Naive B cell (primary cell): ENCODE measurements around the gene FTO. TPM values are rescaled to one million over a fixed set of nuclear protein-coding genes. Genes with fewer than 3 reads are reported as not detected.

Source experiments
- ATAC-seq, 2 donors: fragments of 150-1000 bp; cut with Tn5 transposase; 2 replicates each; pipeline ENCODE4 v1.10.0; 2021; ENCODE audit warnings: low read depth in 2 of 2, mild to moderate bottlenecking in 2 of 2, moderate library complexity in 2 of 2
- DNase-seq: peaks from one replicate; pipeline ENCODE4 v3.0.0; 2022
- H3K27ac Mint-ChIP-seq, 6 donors: one replicate each; pipeline ENCODE4 v1.8.0; 2020 to 2022; ENCODE audit warnings: mild to moderate bottlenecking in 6 of 6, mixed read lengths in 6 of 6, moderate library complexity in 5 of 6, inconsistent platforms in 2 of 6
- H3K27me3 Mint-ChIP-seq, 3 donors: one replicate each; pipeline ENCODE4 v1.8.0; 2021 to 2022; ENCODE audit warnings: mixed read lengths in 3 of 3, mild to moderate bottlenecking in 1 of 3
- H3K36me3 Mint-ChIP-seq, 2 donors: one replicate each; pipeline ENCODE4 v1.8.0; 2020 to 2022; ENCODE audit warnings: mixed read lengths in 2 of 2, inconsistent platforms in 1 of 2, mild to moderate bottlenecking in 1 of 2
- H3K4me1 Mint-ChIP-seq, 3 donors: one replicate each; pipeline ENCODE4 v1.8.0; 2020 to 2022; ENCODE audit warnings: mixed read lengths in 3 of 3, inconsistent platforms in 1 of 3, mild to moderate bottlenecking in 1 of 3, moderate library complexity in 1 of 3
- H3K4me3 Mint-ChIP-seq, 8 donors: one replicate each; pipeline ENCODE4 v1.8.0; 2020 to 2022; ENCODE audit warnings: mild to moderate bottlenecking in 8 of 8, mixed read lengths in 8 of 8, moderate library complexity in 8 of 8, inconsistent platforms in 2 of 8
- H3K9me3 Mint-ChIP-seq, 7 donors: one replicate each; pipeline ENCODE4 v1.8.0; 2020 to 2022; ENCODE audit warnings: mixed read lengths in 7 of 7, mild to moderate bottlenecking in 5 of 7, inconsistent platforms in 2 of 7, moderate library complexity in 1 of 7
- polyA plus RNA-seq, 6 donors: library from polyadenylated mRNA; unstranded; fragments of 300-500 nt; fragmentation: Illumina TruSeq; gene quantifications; one replicate each; pipeline ENCODE4 v1.2.3, GENCODE V29; 2021; ENCODE audit warnings: low read depth in 6 of 6

The FTO gene
- polyA plus RNA-seq, 6 donors from 2014 or later: 64.7 to 89.0 (median 79.6) TPM

DNA sequence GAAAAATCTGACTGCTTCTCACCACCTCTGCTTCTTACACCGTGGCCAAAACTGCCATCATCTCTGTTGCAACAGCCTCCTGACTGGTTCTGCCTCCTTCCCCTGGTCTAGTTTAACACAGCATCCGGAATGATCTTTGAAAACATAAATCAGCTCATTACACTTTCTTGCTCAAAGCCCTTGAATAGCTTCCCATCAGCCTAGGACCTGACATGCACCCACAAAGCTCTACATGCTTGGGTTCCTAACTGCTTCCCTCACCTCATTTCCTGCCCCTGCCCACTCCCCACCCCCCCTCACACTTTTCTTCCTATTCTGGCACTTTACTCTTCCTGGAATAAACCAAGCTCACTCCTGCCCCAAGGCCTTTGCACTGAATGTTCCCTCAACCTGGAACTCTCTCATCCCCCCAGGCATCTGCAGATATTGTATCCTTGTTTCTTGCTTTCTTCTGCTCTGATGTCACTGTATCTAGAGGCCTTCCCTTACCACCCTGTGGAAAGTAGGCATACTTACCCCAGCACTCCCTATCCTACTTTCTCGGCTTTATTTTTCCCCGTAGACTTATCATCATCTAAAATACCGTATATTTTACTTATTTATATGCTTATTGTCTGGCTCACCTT, 112.4 kb downstream of the FTO start:
- peaks cover 23 to 24% of the 10 kb centered on the region in 2 donors for H3K36me3 Mint-ChIP-seq

DNA sequence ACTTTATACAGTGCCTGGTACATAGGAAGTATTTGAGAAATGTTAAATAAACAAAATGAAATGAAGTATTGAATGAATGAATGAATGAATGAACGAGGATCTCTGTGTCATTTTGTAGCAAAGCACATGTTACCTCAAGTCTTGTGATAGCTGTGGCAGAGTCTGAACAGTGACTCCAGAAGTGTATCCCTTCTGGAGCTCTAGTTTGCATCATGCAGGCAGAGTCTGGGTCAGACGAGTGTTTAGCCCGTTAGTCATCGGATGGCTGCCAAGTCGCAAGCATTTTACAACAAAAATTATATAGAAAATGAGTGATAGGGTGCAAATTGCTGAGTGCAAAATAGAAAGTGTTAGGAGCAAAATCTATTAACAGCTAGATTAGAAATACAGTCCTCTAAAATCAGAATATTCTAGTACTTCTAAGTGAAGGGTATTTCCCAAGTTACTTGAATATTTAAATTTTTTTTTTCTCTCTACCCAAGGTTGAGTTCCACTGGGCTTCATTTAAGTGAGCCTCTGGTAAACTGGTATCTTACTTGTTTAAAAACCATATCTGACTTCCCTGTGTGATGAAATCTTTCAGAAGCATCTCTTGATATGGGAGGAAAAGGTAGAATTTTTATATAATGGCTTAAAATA, 113.3 kb downstream of the FTO start:
- peaks cover 10 to 24% (median 21%) of the 10 kb centered on the region in 3 donors for H3K4me1 Mint-ChIP-seq
- H3K27ac Mint-ChIP-seq: no peak overlapping the region
- ATAC-seq (no peak), DNase-seq (no peak)
- no peaks in the 10 kb centered on the region for H3K27me3 Mint-ChIP-seq
- no peak overlapping the region for H3K4me3 Mint-ChIP-seq
- H3K9me3 Mint-ChIP-seq: peaks cover 0 to 11% (median 1%) of the 10 kb centered on the region in 7 donors
- H3K36me3 Mint-ChIP-seq: peaks cover 16 to 18% of the 10 kb centered on the region in 2 donors

More for the DNA sequence above, 112.4 kb downstream of the FTO start:
- H3K27ac Mint-ChIP-seq: peak overlapping the region in 3 of 6 donors; percentile 54 to 87 (median 59)
- H3K9me3 Mint-ChIP-seq: peaks cover 0 to 11% (median 1%) of the 10 kb centered on the region in 7 donors
- H3K4me1 Mint-ChIP-seq: peaks cover 10 to 24% (median 18%) of the 10 kb centered on the region in 3 donors
- H3K27me3 Mint-ChIP-seq: no peaks in the 10 kb centered on the region
- ATAC-seq (no peak), DNase-seq (no peak)
- peak overlapping the region in 1 of 8 donors; percentile 3 for H3K4me3 Mint-ChIP-seq

DNA sequence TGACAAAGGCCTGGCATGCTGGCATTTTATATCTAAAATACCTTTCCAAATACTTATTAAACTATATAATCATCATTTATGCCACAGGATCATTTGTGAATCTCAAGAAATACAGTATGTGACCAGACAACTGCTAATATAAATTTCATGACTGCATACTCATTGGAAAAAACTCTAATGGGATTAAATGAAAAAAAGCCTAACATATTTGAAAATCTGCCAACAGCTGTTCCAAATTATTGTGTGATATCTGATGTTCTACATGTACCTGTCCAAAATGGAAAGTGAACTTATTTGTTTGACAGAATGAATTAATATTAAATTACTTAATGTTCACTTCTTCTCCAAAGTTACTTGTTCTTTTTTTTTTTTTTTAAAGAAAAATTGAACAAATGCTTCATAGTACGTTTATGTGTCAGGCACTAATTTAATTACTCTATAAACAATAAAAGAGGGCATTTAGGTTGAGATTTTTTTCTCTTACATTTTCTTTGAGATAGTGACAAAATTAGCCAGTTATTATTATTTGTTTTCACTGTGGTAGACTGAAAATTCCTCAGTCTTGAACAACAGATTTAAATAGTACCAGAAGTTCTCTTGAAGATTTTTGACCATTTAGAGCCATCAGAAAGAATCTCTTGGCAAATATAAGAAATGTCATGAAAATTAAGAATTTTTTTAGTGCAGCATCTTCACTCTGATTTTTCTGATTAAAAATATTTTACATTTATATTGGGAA, 114.0 kb downstream of the FTO start:
- H3K36me3 Mint-ChIP-seq: peaks cover 16 to 18% of the 10 kb centered on the region in 2 donors
- H3K27me3 Mint-ChIP-seq: no peaks in the 10 kb centered on the region
- peaks cover 0 to 11% (median 1%) of the 10 kb centered on the region in 7 donors for H3K9me3 Mint-ChIP-seq
- peaks cover 10 to 24% (median 21%) of the 10 kb centered on the region in 3 donors for H3K4me1 Mint-ChIP-seq
- no peak overlapping the region for H3K4me3 Mint-ChIP-seq
- DNase-seq (no peak), ATAC-seq (no peak)
- H3K27ac Mint-ChIP-seq: no peak overlapping the region

DNA sequence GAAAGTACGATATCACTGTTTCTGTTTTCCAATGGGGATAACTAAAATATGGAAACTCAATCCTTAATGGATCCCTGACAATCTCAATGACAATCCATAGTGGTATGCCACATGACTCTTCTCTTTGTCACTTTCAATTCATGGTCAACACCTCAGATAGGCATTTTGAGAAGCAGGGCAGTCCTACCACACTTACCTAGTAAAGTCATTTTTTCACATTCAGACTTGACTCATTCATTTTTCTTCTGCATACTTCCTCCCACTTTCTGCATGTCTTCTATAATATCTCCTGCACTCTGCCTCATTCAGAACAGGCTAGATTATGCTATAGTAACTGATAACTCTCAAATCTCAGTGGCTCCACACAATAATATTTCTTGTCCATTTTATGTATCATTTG, 117.5 kb downstream of the FTO start:
- H3K27me3 Mint-ChIP-seq: no peaks in the 10 kb centered on the region
- peaks cover 5 to 16% (median 14%) of the 10 kb centered on the region in 3 donors for H3K4me1 Mint-ChIP-seq
- H3K27ac Mint-ChIP-seq: peak overlapping the region in 1 of 6 donors; percentile 44
- H3K9me3 Mint-ChIP-seq: peaks cover 0 to 3% (median 0%) of the 10 kb centered on the region in 7 donors
- peaks cover 5 to 7% of the 10 kb centered on the region in 2 donors for H3K36me3 Mint-ChIP-seq
- H3K4me3 Mint-ChIP-seq: no peak overlapping the region
- ATAC-seq (no peak), DNase-seq (no peak)

DNA sequence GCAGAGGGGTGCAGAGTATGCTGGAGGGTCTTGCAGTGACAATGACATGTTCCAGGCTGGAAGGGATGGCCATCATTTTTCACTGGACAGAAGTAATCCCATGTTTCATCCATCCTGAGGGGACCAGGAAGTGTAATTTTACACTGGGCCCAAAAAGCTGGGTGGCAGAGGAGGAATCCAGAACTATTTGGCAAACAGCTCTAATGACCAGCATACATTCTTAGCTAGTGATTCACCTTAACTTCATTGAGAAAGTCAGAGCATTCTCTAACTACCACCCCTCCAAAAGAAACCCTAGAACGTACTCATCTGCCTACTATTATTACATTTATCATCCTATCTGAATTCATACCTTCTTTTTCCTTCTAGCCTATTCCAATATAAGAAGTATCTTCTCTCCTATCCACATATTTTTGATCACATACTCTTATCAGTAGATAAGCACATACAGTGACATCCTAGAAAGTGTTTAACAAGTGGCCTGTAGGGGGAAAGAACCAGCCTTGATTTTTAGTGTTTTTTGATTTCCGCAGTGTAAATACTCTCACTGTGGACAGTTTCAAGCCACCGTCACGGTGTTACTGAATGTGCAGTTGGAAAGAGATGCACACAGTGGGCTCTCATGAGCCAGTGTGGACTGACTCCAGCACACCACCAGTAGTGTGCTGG, 118.1 kb downstream of the FTO start:
- Mint-ChIP-seq H3K36me3 (peaks cover 3 to 8% of the 10 kb centered on the region in 2 donors), H3K9me3 (no peaks in the 10 kb centered on the region), H3K27me3 (no peaks in the 10 kb centered on the region), H3K4me3 (no peak overlapping the region), H3K4me1 (peaks cover 5 to 10% (median 8%) of the 10 kb centered on the region in 3 donors), H3K27ac (peak overlapping the region in 1 of 6 donors; percentile 44)
- ATAC-seq: no peak
- DNase-seq: no peak

DNA sequence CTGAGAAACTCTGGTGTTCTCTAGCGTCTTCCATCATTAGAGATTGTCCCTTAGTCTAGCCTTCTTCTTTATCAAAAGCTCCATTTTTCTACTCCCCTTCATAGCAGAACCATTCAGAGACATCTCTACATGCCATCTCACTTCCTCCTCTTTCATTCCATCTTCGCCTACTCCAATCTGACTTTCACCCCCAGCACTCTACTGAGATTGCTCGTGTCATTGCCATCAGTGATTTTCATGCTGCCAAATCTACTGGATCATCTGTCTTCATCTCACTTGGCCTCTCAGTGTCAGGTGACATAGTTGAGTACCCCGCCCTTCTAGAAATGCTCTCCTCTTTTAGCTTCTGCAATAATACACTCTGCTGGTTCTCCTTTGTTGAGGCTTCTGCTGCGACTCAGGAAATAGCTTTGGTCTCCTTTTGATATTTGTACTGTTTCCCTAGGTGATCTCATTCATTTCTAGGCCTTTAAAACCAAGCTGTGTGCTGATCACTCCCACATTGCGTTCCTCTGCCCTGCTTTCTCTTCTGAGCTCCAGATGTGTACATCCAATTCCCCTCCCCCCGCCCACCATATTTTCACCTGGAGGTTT, 119.1 kb downstream of the FTO start:
- Mint-ChIP-seq H3K36me3 (peaks cover 7 to 8% of the 10 kb centered on the region in 2 donors), H3K4me1 (peaks cover 5 to 8% (median 8%) of the 10 kb centered on the region in 3 donors), H3K4me3 (no peak overlapping the region), H3K27me3 (no peaks in the 10 kb centered on the region), H3K9me3 (no peaks in the 10 kb centered on the region), H3K27ac (no peak overlapping the region)
- DNase-seq (no peak), ATAC-seq (peak in 1 of 2 donors; percentile 53)

DNA sequence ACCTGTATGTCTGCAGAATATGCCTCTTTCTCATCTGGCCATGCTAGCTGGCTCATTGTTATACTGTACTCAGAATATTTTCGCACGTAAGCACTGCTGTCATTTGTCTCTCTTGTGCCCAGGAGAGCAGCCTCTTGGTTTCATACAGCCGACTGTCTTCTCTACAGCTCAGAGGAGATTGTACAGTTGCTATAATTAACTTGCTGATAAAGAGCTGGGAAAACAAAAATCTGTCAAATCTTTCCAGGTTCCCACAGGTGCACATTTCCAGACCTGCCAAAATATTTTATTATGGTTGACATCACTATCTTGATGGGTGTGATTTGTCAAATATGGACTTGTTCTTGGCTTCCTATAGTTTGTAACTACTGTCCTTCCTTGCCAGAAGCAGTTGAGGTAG, 122.7 kb downstream of the FTO start:
- DNase-seq (no peak), ATAC-seq (no peak)
- Mint-ChIP-seq H3K27me3 (no peaks in the 10 kb centered on the region), H3K4me3 (no peak overlapping the region), H3K4me1 (peaks cover 0 to 7% (median 0%) of the 10 kb centered on the region in 3 donors), H3K27ac (no peak overlapping the region), H3K9me3 (peaks cover 0 to 3% (median 0%) of the 10 kb centered on the region in 7 donors), H3K36me3 (peaks cover 21 to 23% of the 10 kb centered on the region in 2 donors)

DNA sequence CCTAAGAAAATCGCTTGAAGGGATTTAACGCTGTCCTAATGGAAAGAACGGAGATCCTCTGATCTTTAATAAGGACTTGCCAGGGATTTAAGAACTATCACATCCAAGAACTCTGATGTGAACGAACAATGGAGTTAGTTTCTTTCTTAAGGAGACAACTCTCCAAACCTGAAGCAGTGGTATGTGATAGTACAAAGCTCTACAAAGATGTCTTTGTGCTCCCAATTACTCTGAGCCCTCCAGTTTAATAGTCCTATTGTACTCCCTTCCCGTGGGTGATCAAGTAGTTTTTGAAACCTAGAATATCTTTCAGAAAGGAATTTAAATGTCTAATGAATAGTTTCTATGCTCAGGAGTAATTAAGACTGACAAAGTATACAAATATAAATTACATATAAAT, 123.8 kb downstream of the FTO start:
- Mint-ChIP-seq H3K27ac (no peak overlapping the region), H3K4me1 (peaks cover 0 to 8% (median 5%) of the 10 kb centered on the region in 3 donors), H3K36me3 (peaks cover 26% of the 10 kb centered on the region in 2 donors), H3K9me3 (peaks cover 0 to 6% (median 0%) of the 10 kb centered on the region in 7 donors), H3K4me3 (no peak overlapping the region), H3K27me3 (no peaks in the 10 kb centered on the region)
- DNase-seq (no peak), ATAC-seq (no peak)

DNA sequence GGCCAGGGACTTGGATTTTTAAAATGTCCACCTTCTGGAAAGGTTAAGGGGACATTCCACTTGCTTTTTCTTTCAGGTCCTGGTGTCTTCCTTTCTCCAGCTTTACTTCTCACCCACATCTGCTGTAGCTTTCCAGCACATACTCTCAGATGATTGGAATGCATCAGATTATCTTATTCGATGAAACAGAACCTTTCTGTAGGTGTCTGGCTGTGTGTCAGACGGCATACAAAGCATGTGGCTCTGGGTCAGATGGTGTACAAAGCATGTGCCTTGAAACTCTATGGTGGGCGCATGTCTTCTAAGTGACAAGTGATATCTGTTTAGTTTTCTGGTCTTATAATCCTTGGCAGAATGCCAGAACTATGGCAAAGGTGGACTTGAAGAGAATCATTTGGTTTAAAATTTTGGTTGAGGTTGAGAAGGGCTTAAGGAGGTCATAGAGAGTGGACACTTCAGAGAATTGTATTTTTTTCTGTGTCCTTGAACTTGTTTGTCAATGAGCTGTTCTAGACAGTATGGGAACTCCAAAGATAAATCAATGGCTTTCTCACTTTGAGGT, 125.3 kb downstream of the FTO start:
- ATAC-seq: no peak
- H3K4me1 Mint-ChIP-seq: peaks cover 4 to 8% (median 8%) of the 10 kb centered on the region in 3 donors
- H3K36me3 Mint-ChIP-seq: peaks cover 26 to 36% of the 10 kb centered on the region in 2 donors
- no peak overlapping the region for H3K4me3 Mint-ChIP-seq
- no peak overlapping the region for H3K27ac Mint-ChIP-seq
- H3K9me3 Mint-ChIP-seq: peaks cover 0 to 8% (median 2%) of the 10 kb centered on the region in 7 donors
- no peak for DNase-seq
- H3K27me3 Mint-ChIP-seq: no peaks in the 10 kb centered on the region

DNA sequence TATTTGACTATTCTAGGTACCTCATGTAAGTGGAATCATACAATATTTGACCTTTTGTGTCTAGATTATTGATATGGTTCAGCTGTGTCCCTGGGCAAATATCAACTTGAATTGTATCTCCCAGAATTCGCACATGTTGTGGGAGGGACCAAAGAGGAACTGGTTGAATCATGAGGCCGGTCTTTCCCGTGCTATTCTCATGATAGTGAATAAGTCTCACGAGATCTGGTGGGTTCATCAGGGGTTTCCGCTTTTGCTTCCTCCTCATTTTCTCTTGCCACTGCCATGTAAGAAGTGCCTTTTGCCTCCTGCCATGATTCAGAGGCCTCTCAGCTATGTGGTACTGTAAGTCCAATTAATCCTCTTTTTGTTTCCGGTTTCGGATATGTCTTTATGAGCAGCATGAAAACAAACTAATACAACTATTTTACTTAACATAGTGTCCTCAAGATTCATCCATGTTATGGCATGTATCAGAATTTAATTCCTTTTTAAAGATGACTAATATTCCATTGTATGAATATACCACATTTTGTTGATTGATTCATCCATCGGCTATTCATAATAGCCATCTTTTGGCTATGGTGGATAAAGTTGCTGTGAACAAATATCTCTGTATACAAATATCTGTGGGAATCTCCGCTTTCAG, 129.1 kb downstream of the FTO start:
- no peak for ATAC-seq
- H3K27ac Mint-ChIP-seq: peak overlapping the region in 1 of 6 donors; percentile 9
- H3K4me3 Mint-ChIP-seq: no peak overlapping the region
- H3K36me3 Mint-ChIP-seq: peaks cover 36 to 52% of the 10 kb centered on the region in 2 donors
- H3K4me1 Mint-ChIP-seq: peaks cover 11 to 25% (median 17%) of the 10 kb centered on the region in 3 donors
- H3K9me3 Mint-ChIP-seq: peaks cover 0 to 8% (median 2%) of the 10 kb centered on the region in 7 donors
- H3K27me3 Mint-ChIP-seq: no peaks in the 10 kb centered on the region
- no peak for DNase-seq

DNA sequence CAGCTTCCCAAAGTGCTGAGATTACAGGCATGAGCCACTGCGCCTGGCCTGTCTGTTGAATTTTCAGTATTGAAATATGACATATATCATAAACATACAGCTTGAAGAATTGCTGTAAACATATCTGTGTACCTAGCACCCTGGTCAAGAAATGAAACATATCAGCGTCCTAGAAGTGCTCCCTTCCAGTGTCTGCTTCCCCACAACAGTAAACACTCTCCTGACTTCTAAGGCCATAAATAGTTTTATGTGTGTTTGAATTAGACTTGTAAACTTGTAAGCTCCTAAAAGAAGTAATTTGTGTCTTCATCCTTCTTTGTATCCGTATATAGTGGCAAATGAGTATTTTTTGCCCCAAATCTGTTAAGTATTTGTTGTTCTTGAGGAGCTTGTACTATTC, 132.2 kb downstream of the FTO start:
- Mint-ChIP-seq H3K36me3 (peaks cover 31 to 50% of the 10 kb centered on the region in 2 donors), H3K9me3 (peaks cover 0 to 5% (median 0%) of the 10 kb centered on the region in 7 donors), H3K4me3 (no peak overlapping the region), H3K4me1 (peaks cover 25 to 31% (median 28%) of the 10 kb centered on the region in 3 donors), H3K27ac (peak overlapping the region in 2 of 6 donors; percentile 21 to 39), H3K27me3 (no peaks in the 10 kb centered on the region)
- ATAC-seq (no peak), DNase-seq (no peak)

DNA sequence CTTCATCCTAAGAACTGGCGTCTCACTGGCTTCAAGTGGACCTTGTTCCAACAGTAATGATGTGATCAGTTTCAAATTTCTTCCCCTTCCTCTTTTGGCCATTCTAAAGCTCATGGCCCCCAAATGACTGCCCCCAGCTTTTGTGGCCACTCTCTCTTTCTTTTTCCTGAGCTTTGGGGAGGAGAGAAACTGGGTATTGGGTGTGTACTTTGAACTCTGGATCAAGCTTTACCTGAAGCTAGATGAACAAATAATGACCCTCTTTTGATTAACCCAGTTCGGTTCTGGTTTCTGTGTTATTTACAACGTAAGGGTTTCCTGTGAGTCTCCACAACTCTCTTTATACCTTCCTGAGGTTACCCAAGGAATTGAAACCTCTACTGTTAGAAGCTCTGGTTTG, 132.7 kb downstream of the FTO start:
- ATAC-seq (no peak), DNase-seq (no peak)
- Mint-ChIP-seq H3K4me1 (peaks cover 25 to 31% (median 25%) of the 10 kb centered on the region in 3 donors), H3K36me3 (peaks cover 26 to 49% of the 10 kb centered on the region in 2 donors), H3K9me3 (peaks cover 0 to 4% (median 0%) of the 10 kb centered on the region in 7 donors), H3K27me3 (no peaks in the 10 kb centered on the region), H3K27ac (no peak overlapping the region), H3K4me3 (no peak overlapping the region)
